ENCODE measurements around the gene MYOM3.

The MYOM3 gene

GRCh38 chr1:24091971-24092482, 19.9 kb downstream of the MYOM3 start:
- TF ChIP-seq, protein P1, sequence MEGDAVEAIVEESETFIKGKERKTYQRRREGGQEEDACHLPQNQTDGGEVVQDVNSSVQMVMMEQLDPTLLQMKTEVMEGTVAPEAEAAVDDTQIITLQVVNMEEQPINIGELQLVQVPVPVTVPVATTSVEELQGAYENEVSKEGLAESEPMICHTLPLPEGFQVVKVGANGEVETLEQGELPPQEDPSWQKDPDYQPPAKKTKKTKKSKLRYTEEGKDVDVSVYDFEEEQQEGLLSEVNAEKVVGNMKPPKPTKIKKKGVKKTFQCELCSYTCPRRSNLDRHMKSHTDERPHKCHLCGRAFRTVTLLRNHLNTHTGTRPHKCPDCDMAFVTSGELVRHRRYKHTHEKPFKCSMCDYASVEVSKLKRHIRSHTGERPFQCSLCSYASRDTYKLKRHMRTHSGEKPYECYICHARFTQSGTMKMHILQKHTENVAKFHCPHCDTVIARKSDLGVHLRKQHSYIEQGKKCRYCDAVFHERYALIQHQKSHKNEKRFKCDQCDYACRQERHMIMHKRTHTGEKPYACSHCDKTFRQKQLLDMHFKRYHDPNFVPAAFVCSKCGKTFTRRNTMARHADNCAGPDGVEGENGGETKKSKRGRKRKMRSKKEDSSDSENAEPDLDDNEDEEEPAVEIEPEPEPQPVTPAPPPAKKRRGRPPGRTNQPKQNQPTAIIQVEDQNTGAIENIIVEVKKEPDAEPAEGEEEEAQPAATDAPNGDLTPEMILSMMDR (IDR thresholded peaks at IDR 0.05), result no peak
- no peak overlapping the region for H3K27ac ChIP-seq
- no peak overlapping the region for H3K4me3 ChIP-seq
- no peak for DNase-seq (ENCODE audit: low spot score)

- H3K4me3 ChIP-seq, result no peak overlapping the region
- TF ChIP-seq, protein P1 (IDR thresholded peaks at IDR 0.05), result no peak
- H3K27ac ChIP-seq, result no peak overlapping the region
- no peak for DNase-seq (ENCODE audit: low spot score)
These were observed 21.2 kb downstream of the MYOM3 start for GRCh38 chr1:24090736-24091135.

DNA sequence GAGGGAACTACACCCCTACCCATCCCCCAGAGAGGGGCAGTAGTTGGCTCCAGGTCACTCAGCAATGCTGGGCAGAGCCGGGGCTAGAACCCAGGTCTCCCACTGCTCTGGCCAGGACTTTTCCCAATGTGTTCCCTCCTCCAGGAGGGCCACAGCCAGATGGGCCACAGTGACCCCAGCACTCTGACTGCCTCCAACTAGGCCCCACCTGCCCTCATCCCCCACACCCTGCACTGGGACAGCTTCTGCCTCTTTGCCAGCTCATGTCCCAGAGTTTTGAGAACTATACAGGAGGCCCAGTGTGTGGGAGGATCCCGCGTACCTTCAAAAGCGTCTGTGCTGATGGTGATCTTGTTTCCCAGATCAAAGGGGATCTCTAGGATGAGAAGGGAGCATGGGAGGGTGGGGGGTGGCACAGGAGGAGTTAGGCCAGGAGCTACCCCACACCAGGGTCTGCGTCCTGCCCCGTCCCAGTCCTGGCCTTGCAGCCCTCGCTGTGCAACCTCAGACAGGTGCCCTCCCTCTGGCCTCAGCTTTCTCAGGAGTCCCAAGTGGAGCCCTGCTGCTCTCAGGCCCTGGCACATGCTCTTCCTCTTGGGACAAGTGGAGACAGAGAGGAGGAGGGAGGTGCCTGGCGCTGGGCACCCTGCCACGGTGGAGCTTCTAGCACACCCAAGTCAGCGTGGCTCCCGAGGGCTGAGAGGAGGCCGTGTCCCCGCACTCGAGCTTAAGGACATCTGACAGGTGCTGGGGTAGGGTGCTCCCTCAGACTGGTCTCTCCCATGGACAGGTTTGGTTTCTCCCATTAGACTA, 22.0 kb downstream of the MYOM3 start:
- TF ChIP-seq, protein P1 (IDR thresholded peaks at IDR 0.05), result no peak
- DNase-seq (ENCODE audit: low spot score), result no peak
- Histone ChIP-seq H3K4me3 (no peak overlapping the region), H3K27ac (no peak overlapping the region)

GRCh38 chr1:24089027-24089742, 22.8 kb downstream of the MYOM3 start:
- TF ChIP-seq, protein P1 (IDR thresholded peaks at IDR 0.05), result no peak
- Histone ChIP-seq H3K27ac (no peak overlapping the region), H3K4me3 (no peak overlapping the region)
- DNase-seq (ENCODE audit: low spot score), result no peak

GRCh38 chr1:24086466-24086865, 25.5 kb downstream of the MYOM3 start:
- no peak for DNase-seq (ENCODE audit: low spot score)
- no peak overlapping the region for H3K4me3 ChIP-seq
- TF ChIP-seq, protein P1 (IDR thresholded peaks at IDR 0.05), result no peak
- no peak overlapping the region for H3K27ac ChIP-seq

- no peak for DNase-seq (ENCODE audit: low spot score)
- TF ChIP-seq, protein P1 (IDR thresholded peaks at IDR 0.05), result no peak
- Histone ChIP-seq H3K4me3 (no peak overlapping the region), H3K27ac (no peak overlapping the region)
These were observed 26.4 kb downstream of the MYOM3 start for GRCh38 chr1:24085546-24085945.
